Mesenchymal stem cell (in vitro differentiated cells and primary cell): Measurements from ENCODE around the gene PLEK.
"Not testable (repeated sequence)": the region's sequence is repeated elsewhere in the genome, so short reads cannot be mapped to it uniquely, and the experiment has no call there.

Experiments
- DNase-seq: peaks from one replicate; pipeline ENCODE4 v3.0.0-alpha.2; 2013
- H2AFZ ChIP-seq: one replicate; pipeline ENCODE4 v1.6.1; 2013; ENCODE audit warnings: low read depth, mild to moderate bottlenecking, control low read depth, inconsistent platforms, low read length, moderate library complexity
- H2AK5ac ChIP-seq: 2 replicates; pipeline ENCODE4 v1.6.1; 2013; ENCODE audit warnings: low read length, moderate library complexity, mild to moderate bottlenecking, inconsistent platforms; ENCODE audit not compliant: severe bottlenecking
- H2BK120ac ChIP-seq: one replicate; pipeline ENCODE4 v1.6.1; 2013; ENCODE audit warnings: low read depth, mild to moderate bottlenecking, inconsistent platforms, low read length, moderate library complexity
- H2BK12ac ChIP-seq, 2 experiments: one replicate each; pipeline ENCODE4 v1.6.1; 2013; ENCODE audit warnings: inconsistent platforms in 2 of 2, low read length in 2 of 2, mild to moderate bottlenecking in 2 of 2, moderate library complexity in 2 of 2, control low read depth in 1 of 2
- H2BK15ac ChIP-seq: one replicate; pipeline ENCODE4 v1.6.1; 2013; ENCODE audit warnings: mild to moderate bottlenecking, low read depth, inconsistent platforms; ENCODE audit not compliant: poor library complexity, severe bottlenecking
- H2BK5ac ChIP-seq: 2 replicates; pipeline ENCODE4 v1.6.1; 2013; ENCODE audit warnings: low read depth, mild to moderate bottlenecking, low read length, control low read depth, inconsistent platforms; ENCODE audit not compliant: poor library complexity, severe bottlenecking
- H3K14ac ChIP-seq, 2 experiments: one replicate each; pipeline ENCODE4 v1.6.1; 2013; ENCODE audit warnings: inconsistent platforms in 2 of 2, low read length in 2 of 2, control low read depth in 1 of 2, mild to moderate bottlenecking in 1 of 2, moderate library complexity in 1 of 2
- H3K18ac ChIP-seq, 2 experiments: one replicate each; pipeline ENCODE4 v1.6.1; 2013; ENCODE audit warnings: inconsistent platforms in 2 of 2, low read length in 2 of 2, control low read depth in 1 of 2, low read depth in 1 of 2, mild to moderate bottlenecking in 1 of 2
- H3K23ac ChIP-seq, 2 experiments: one replicate each; pipeline ENCODE4 v1.6.1; 2013; ENCODE audit warnings: inconsistent platforms in 2 of 2, low read length in 2 of 2, mild to moderate bottlenecking in 2 of 2, moderate library complexity in 2 of 2, control low read depth in 1 of 2
- H3K27ac ChIP-seq: 2 replicates; pipeline ENCODE4 v1.5.1; 2013; ENCODE audit warnings: mild to moderate bottlenecking, moderate library complexity, low read length, control low read depth, inconsistent platforms; ENCODE audit not compliant: poor library complexity, severe bottlenecking
- H3K27me3 ChIP-seq, 2 experiments: 2 replicates each; pipeline versions ENCODE4 v1.6.1 to v1.7.0; 2013; ENCODE audit warnings: low read length in 2 of 2, mild to moderate bottlenecking in 2 of 2, moderate library complexity in 2 of 2, control low read depth in 1 of 2, inconsistent platforms in 1 of 2; ENCODE audit not compliant: control insufficient read depth in 1 of 2, insufficient read depth in 1 of 2
- H3K36me3 ChIP-seq, 2 experiments: 2 replicates each; pipeline versions ENCODE4 v1.6.1 to v1.7.0; 2013; ENCODE audit warnings: low read length in 2 of 2, control low read depth in 1 of 2, inconsistent platforms in 1 of 2, low read depth in 1 of 2, mild to moderate bottlenecking in 1 of 2; ENCODE audit not compliant: insufficient read depth in 2 of 2, control insufficient read depth in 1 of 2
- H3K4ac ChIP-seq, 2 experiments: one replicate each; pipeline ENCODE4 v1.6.1; 2013; ENCODE audit warnings: inconsistent platforms in 2 of 2, low read length in 2 of 2, mild to moderate bottlenecking in 2 of 2, moderate library complexity in 2 of 2, control low read depth in 1 of 2, low read depth in 1 of 2
- H3K4me1 ChIP-seq: 2 replicates; pipeline ENCODE4 v1.6.1; 2013; ENCODE audit warnings: low read depth, low read length, control low read depth; ENCODE audit not compliant: control insufficient read depth, insufficient read depth
- H3K4me2 ChIP-seq: 2 replicates; pipeline ENCODE4 v1.6.1; 2013; ENCODE audit warnings: low read length, mild to moderate bottlenecking, inconsistent platforms; ENCODE audit not compliant: poor library complexity, severe bottlenecking
- H3K4me3 ChIP-seq, 2 experiments: 2 replicates each; pipeline versions ENCODE4 v1.5.1 to v1.7.0; 2013; ENCODE audit warnings: low read length in 2 of 2, mild to moderate bottlenecking in 2 of 2, control low read depth in 1 of 2, low read depth in 1 of 2; ENCODE audit not compliant: insufficient read depth in 1 of 2
- H3K79me1 ChIP-seq: replicated peaks from 2 replicates; pipeline ENCODE4 v1.6.1; 2013; ENCODE audit warnings: mild to moderate bottlenecking, control low read depth, low read length, inconsistent platforms; ENCODE audit not compliant: poor library complexity, severe bottlenecking
- H3K9ac ChIP-seq: 2 replicates; pipeline ENCODE4 v1.7.0; 2013; ENCODE audit warnings: mild to moderate bottlenecking, low read length, moderate library complexity
- H3K9me3 ChIP-seq: 2 replicates; pipeline ENCODE4 v1.7.0; 2013; ENCODE audit warnings: mild to moderate bottlenecking, low read length; ENCODE audit not compliant: control insufficient read depth
- H4K8ac ChIP-seq: one replicate; pipeline ENCODE4 v1.6.1; 2013; ENCODE audit warnings: inconsistent platforms, mild to moderate bottlenecking, low read length, moderate library complexity
- H4K91ac ChIP-seq: one replicate; pipeline ENCODE4 v1.6.1; 2013; ENCODE audit warnings: mild to moderate bottlenecking, low read length, inconsistent platforms
- WGBS: methylation state at CpG from one replicate; pipeline ENCODE4 v1.1.7; 2013; ENCODE audit warnings: mixed read lengths; 5-methylcytosine and 5-hydroxymethylcytosine counted together

The PLEK gene

DNA sequence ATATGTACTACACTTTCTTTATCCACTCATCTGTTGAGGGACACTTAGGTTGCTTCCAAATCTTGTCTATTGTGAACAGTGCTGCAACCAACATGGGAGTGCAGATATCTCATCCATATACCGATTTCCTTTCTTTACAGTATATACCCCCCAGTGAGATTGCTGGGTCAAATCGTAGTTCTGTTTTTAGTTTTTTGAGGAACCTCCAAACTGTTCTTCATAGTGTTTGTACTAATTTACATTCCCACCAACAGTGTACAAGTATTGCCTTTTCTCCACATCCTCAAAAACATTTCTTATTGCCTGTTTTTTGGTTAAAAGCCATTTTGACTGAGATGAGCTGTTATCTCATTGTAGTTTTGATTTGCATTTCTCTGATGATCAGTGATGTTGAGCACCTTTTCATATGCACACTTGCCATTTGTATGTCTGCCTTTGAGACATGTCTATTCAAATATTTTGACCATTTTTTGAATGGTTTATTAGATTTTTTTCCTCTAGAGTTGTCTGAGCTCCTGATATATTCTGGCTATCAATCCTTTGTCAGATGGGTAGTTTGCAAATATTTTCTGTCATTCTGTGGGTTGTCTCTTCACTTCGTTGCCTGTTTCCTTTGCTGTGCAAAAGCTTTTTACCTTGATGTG is 12.2 kb downstream of the PLEK start:
- no peak for DNase-seq

DNA sequence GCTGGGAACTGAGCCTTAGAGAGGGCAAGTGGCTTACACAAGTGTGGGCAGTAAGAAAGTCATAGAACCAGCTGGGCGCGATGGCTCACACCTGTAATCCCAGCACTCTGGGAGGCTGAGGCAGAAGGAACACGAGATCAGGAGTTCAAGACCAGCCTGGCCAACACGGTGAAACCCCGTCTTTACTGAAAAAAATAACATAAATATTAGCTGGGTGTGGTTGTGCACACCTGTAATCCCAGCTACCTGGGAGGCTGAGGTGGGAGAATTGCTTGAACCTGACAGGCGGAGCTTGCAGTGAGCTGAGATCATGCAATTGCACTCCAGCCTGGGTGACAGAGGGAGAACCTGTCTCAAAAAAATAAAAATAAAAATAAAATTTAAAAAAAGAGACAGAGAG is 13.7 kb downstream of the PLEK start:
- not testable (repeated sequence) for H3K36me3 ChIP-seq, H2BK120ac ChIP-seq, H2BK12ac ChIP-seq, H3K18ac ChIP-seq, H4K8ac ChIP-seq, H3K4ac ChIP-seq, H2BK15ac ChIP-seq, H3K4me1 ChIP-seq, H3K9me3 ChIP-seq, H3K9ac ChIP-seq, H3K27ac ChIP-seq, H2AK5ac ChIP-seq, H4K91ac ChIP-seq, H2AFZ ChIP-seq, H3K14ac ChIP-seq, H3K23ac ChIP-seq, H2BK5ac ChIP-seq, H3K4me2 ChIP-seq, H3K79me1 ChIP-seq, H3K4me3 ChIP-seq, DNase-seq
- H3K27me3 ChIP-seq: peaks cover 23 to 25% of the 10 kb centered on the region in 2 experiments
- 79% methylated on average over 6 of the region's 6 CpGs for WGBS

More for the DNA sequence above, 12.2 kb downstream of the PLEK start:
- no peak overlapping the region for H2AFZ ChIP-seq
- H2BK120ac ChIP-seq: no peak overlapping the region
- no peak overlapping the region for H3K4me2 ChIP-seq
- H3K4ac ChIP-seq: no peak overlapping the region
- H2BK12ac ChIP-seq: no peak overlapping the region
- no peak overlapping the region for H3K14ac ChIP-seq
- no peak overlapping the region for H4K8ac ChIP-seq
- no peak overlapping the region for H3K18ac ChIP-seq
- no peak overlapping the region for H3K9ac ChIP-seq
- no peak overlapping the region for H4K91ac ChIP-seq
- no peaks in the 10 kb centered on the region for H3K9me3 ChIP-seq
- no peaks in the 10 kb centered on the region for H3K36me3 ChIP-seq
- H3K4me3 ChIP-seq: no peak overlapping the region
- no peak overlapping the region for H2AK5ac ChIP-seq
- H3K27me3 ChIP-seq: peaks cover 12 to 21% of the 10 kb centered on the region in 2 experiments
- WGBS: 88% methylated on average over 3 of the region's 3 CpGs
- H3K27ac ChIP-seq: no peak overlapping the region
- H3K79me1 ChIP-seq: no peaks in the 10 kb centered on the region
- no peak overlapping the region for H3K23ac ChIP-seq
- no peak overlapping the region for H2BK5ac ChIP-seq
- no peak overlapping the region for H2BK15ac ChIP-seq
- no peaks in the 10 kb centered on the region for H3K4me1 ChIP-seq

DNA sequence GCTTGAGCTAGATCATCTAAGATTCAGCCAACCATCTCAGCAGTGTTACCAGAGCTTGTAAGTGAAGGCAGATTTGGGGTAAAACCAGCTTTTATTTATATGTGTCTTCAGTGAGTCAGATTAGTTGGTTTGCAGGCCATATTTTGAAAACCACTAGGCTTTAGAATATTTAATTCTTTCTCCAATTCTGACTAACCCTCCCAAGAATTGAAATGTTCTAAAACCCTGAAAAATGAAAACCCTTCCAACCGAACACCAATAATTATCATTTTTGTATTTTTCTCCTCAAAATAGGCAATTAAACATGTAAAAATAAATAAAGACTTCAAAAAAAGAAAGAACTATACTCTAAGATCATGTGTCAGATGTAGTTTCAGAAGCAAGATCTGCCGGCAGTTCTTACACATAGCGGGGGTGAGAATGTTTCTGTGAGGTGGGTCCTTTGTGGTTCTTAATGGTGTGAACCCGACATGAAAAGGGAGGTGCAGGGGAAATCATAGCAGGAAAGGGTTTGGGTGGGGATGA is 14.2 kb downstream of the PLEK start:
- Histone ChIP-seq H2AFZ (no peak overlapping the region), H3K36me3 (no peaks in the 10 kb centered on the region), H3K4me2 (no peak overlapping the region), H2BK120ac (no peak overlapping the region), H3K27ac (no peak overlapping the region), H4K8ac (no peak overlapping the region), H2BK12ac (no peak overlapping the region), H3K14ac (no peak overlapping the region), H3K79me1 (no peaks in the 10 kb centered on the region), H3K4me3 (no peak overlapping the region), H2BK15ac (no peak overlapping the region), H3K23ac (no peak overlapping the region), H2AK5ac (no peak overlapping the region), H2BK5ac (no peak overlapping the region), H3K4ac (no peak overlapping the region), H3K4me1 (no peaks in the 10 kb centered on the region), H3K27me3 (peaks cover 25% of the 10 kb centered on the region in 2 experiments), H4K91ac (no peak overlapping the region), H3K9me3 (no peaks in the 10 kb centered on the region), H3K9ac (no peak overlapping the region), H3K18ac (no peak overlapping the region)
- DNase-seq: no peak
- 87% methylated on average over 3 of the region's 4 CpGs for WGBS

DNA sequence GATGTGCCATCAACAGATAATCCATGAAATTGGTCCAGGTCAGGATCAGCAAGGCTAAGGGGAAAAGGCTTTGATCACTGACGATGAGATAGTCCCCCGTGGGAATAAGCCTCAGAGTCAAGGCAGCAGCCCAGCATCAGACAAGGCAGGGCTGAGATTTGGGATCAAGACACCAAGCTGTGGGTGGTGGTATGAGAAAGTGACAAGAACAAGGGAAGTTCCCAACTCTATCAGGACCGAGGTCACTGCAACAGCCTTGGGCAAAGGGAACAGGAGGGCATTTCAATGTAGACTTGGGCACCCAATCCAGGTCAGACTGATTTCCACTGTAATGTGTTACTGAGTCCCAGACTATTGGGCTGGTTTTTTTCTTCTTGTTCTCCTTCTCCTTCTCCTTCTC is 18.7 kb downstream of the PLEK start:
- Histone ChIP-seq H3K27ac (no peak overlapping the region), H3K79me1 (no peaks in the 10 kb centered on the region), H3K4ac (no peak overlapping the region), H3K23ac (no peak overlapping the region), H2AK5ac (no peak overlapping the region), H2AFZ (no peak overlapping the region), H2BK120ac (no peak overlapping the region), H3K14ac (no peak overlapping the region), H3K9me3 (no peaks in the 10 kb centered on the region), H2BK12ac (no peak overlapping the region), H3K36me3 (no peaks in the 10 kb centered on the region), H3K27me3 (peaks cover 30 to 36% of the 10 kb centered on the region in 2 experiments), H3K18ac (no peak overlapping the region), H3K4me2 (no peak overlapping the region), H2BK5ac (no peak overlapping the region), H3K4me3 (no peak overlapping the region), H3K4me1 (no peaks in the 10 kb centered on the region), H4K8ac (no peak overlapping the region), H3K9ac (no peak overlapping the region), H2BK15ac (no peak overlapping the region), H4K91ac (no peak overlapping the region)
- WGBS: 81% methylated on average over 3 of the region's 3 CpGs
- DNase-seq: no peak
